Activated T-helper 1 cell treated with anti-CD3 and anti-CD28 coated beads, Interleukin-2, amount 50 U/mL, for 16 hours (primary cell): ENCODE measurements around the gene PIK3R6.

Experiments used
- DNase-seq, 2 donors: peaks; one replicate each; pipeline ENCODE4 v3.0.0-alpha.2; 2020; ENCODE audit warnings: low read depth in 1 of 2, low spot score in 1 of 2

Gene PIK3R6

GRCh38 chr17:8798846-8799569, 68.5 kb downstream of the PIK3R6 start, which contains the start of gene MFSD6L:
Gene MFSD6L (minus strand): TSS chr17:8799365. CDS start chr17:8799120, 245 bp downstream.
- no peak for DNase-seq

- DNase-seq = no peak
Measured at GRCh38 chr17:8798176-8798845, 69.2 kb downstream of the PIK3R6 start.

GRCh38 chr17:8797621-8798175, 69.8 kb downstream of the PIK3R6 start:
- DNase-seq = no peak

GRCh38 chr17:8794636-8795035, 72.8 kb downstream of the PIK3R6 start:
- DNase-seq = no peak

- DNase-seq = no peak
Measured at GRCh38 chr17:8793649-8794048, 73.8 kb downstream of the PIK3R6 start.

GRCh38 chr17:8792646-8793045, 74.8 kb downstream of the PIK3R6 start:
- no peak for DNase-seq

GRCh38 chr17:8791910-8792270, 75.6 kb downstream of the PIK3R6 start:
- no peak for DNase-seq

GRCh38 chr17:8791248-8791909, 76.1 kb downstream of the PIK3R6 start:
- no peak for DNase-seq

- DNase-seq = no peak
Measured at GRCh38 chr17:8789743-8790142, 77.7 kb downstream of the PIK3R6 start.

- DNase-seq = no peak
Measured at GRCh38 chr17:8788998-8789397, 78.5 kb downstream of the PIK3R6 start.

- DNase-seq = peak; percentile 30 to 42
Measured at GRCh38 chr17:8785547-8786413, 81.7 kb downstream of the PIK3R6 start.

GRCh38 chr17:8782176-8782575, 85.3 kb downstream of the PIK3R6 start:
- no peak for DNase-seq

- no peak for DNase-seq
Measured at GRCh38 chr17:8781776-8782175, 85.7 kb downstream of the PIK3R6 start.

GRCh38 chr17:8776881-8777280, 90.6 kb downstream of the PIK3R6 start:
- no peak for DNase-seq

- DNase-seq = no peak
Measured at GRCh38 chr17:8776248-8776647, 91.2 kb downstream of the PIK3R6 start.

- no peak for DNase-seq
Measured at GRCh38 chr17:8766731-8767130, 100.7 kb downstream of the PIK3R6 start.

- DNase-seq = no peak
Measured at GRCh38 chr17:8762012-8762411, 105.5 kb downstream of the PIK3R6 start.

- DNase-seq = no peak
Measured at GRCh38 chr17:8758137-8758596, 109.3 kb downstream of the PIK3R6 start, which contains the start of gene SPDYE4. Gene SPDYE4 (minus strand): TSS chr17:8758546. CDS start chr17:8758382, 164 bp downstream.

GRCh38 chr17:8757189-8757588, 110.3 kb downstream of the PIK3R6 start:
- no peak for DNase-seq

- DNase-seq = no peak
Measured at GRCh38 chr17:8755590-8756255, 111.8 kb downstream of the PIK3R6 start.
